Stimulated activated CD4-positive, alpha-beta T cell treated with anti-CD3 and anti-CD28 coated beads, Interleukin-1b, Interleukin-23, amount 100 ng/mL, for 48 hours (primary cell): ENCODE measurements around the gene IL10RA.
"Not testable (repeated sequence)": the region's sequence is repeated elsewhere in the genome, so short reads cannot be mapped to it uniquely, and the experiment has no call there.

Experiments
- DNase-seq: peaks from one replicate; pipeline ENCODE4 v3.0.0-alpha.2; 2020

IL10RA gene

GRCh38 chr11:117962826-117963225, 23.4 kb upstream of the IL10RA start:
- DNase-seq: no peak

- no peak for DNase-seq
Observed at GRCh38 chr11:117966908-117967307, 19.3 kb upstream of the IL10RA start.

GRCh38 chr11:117969160-117969991, 16.8 kb upstream of the IL10RA start:
- no peak for DNase-seq

GRCh38 chr11:117970400-117971024, 15.7 kb upstream of the IL10RA start:
- DNase-seq: peak; percentile 44

GRCh38 chr11:117972044-117972443, 14.2 kb upstream of the IL10RA start:
- no peak for DNase-seq

- no peak for DNase-seq
Observed at GRCh38 chr11:117972629-117973502, 13.3 kb upstream of the IL10RA start.

GRCh38 chr11:117973503-117973860, 12.7 kb upstream of the IL10RA start:
- no peak for DNase-seq

GRCh38 chr11:117976445-117976844, 9.7 kb upstream of the IL10RA start:
- no peak for DNase-seq

- no peak for DNase-seq
Observed at GRCh38 chr11:117977029-117977428, 9.2 kb upstream of the IL10RA start.

- not testable (repeated sequence) for DNase-seq
Observed at GRCh38 chr11:117977612-117978264, 8.5 kb upstream of the IL10RA start.

- DNase-seq: not testable (repeated sequence)
Observed at GRCh38 chr11:117978291-117978910, 7.8 kb upstream of the IL10RA start.

- no peak for DNase-seq
Observed at GRCh38 chr11:117978991-117979390, 7.2 kb upstream of the IL10RA start.

GRCh38 chr11:117979481-117980211, 6.5 kb upstream of the IL10RA start:
- DNase-seq: no peak

GRCh38 chr11:117980280-117980679, 5.9 kb upstream of the IL10RA start:
- DNase-seq: no peak

- no peak for DNase-seq
Observed at GRCh38 chr11:117980720-117981119, 5.5 kb upstream of the IL10RA start.

- no peak for DNase-seq
Observed at GRCh38 chr11:117983163-117983475, 3.1 kb upstream of the IL10RA start.

GRCh38 chr11:117984476-117984875, 1.7 kb upstream of the IL10RA start:
- DNase-seq: no peak

GRCh38 chr11:117986981-117987574, 884 bp downstream of the IL10RA start:
- DNase-seq: peak; percentile 81

- no peak for DNase-seq
Observed at GRCh38 chr11:117989351-117990102, 3.3 kb downstream of the IL10RA start.

GRCh38 chr11:117992136-117992535, 5.9 kb downstream of the IL10RA start:
- no peak for DNase-seq

- DNase-seq: no peak
Observed at GRCh38 chr11:117992620-117993019, 6.4 kb downstream of the IL10RA start.
